GM21529 (cell line): Measurements from ENCODE around the gene CD3E.

Source experiments
- ATAC-seq: cut with Tn5 transposase; IDR thresholded peaks from one replicate; pipeline ENCODE4 v1.9.1; 2021; ENCODE audit not compliant: unreplicated experiment

CD3E gene

DNA sequence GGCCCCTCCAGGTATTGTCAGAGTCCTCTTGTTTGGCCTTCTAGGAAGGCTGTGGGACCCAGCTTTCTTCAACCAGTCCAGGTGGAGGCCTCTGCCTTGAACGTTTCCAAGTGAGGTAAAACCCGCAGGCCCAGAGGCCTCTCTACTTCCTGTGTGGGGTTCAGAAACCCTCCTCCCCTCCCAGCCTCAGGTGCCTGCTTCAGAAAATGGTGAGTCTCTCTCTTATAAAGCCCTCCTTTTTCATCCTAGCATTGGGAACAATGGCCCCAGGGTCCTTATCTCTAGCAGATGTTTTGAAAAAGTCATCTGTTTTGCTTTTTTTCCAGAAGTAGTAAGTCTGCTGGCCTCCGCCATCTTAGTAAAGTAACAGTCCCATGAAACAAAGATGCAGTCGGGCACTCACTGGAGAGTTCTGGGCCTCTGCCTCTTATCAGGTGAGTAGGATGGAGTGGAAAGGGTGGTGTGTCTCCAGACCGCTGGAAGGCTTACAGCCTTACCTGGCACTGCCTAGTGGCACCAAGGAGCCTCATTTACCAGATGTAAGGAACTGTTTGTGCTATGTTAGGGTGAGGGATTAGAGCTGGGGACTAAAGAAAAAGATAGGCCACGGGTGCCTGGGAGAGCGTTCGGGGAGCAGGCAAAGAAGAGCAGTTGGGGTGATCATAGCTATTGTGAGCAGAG, at the start of gene CD3E:
Gene CD3E, plus strand, starts transcription at position 163 of the 681 bp plus-strand sequence. Its CDS starts 223 bp downstream, at position 386.
- no peak for ATAC-seq

DNA sequence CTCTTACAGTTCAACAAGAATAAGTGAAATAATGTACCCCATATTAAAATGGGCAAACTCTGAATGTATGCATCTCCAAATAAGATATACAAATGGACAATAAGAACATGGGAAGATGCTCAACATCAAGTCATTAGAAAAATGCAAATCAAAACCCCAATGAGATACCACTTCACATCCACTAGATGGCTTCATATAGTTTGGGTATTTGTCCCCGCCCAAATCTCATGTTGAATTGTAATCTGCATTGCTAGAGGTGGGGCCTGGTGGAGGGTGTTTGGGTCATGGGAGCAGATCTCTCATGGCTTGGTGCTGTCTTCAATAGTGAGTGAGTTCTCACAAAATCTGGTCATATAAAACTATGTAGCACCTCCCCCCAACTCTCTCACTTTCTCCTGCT, 46.1 kb upstream of the CD3E start:
- ATAC-seq = no peak

GRCh38 chr11:118259138-118259537, 45.4 kb upstream of the CD3E start:
- ATAC-seq = no peak

DNA sequence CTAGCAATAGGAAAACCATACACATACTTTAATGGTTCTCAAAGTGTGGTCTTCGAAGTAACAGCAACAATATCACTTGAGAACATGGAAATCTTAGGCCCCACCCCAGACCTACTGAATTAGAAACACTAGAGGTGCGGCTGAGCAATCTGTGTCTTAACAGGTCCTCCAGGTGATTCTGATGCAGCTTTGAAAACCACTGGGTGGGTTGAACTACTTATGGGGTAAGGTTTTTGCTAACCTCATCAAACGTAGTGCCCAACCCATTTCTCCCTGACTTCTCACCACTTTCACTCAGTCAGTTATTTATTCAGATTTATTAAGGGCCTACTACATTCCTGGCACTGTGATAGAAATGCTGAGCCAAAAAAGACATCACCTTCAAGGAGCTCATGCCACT, 44.2 kb upstream of the CD3E start:
- no peak for ATAC-seq

DNA sequence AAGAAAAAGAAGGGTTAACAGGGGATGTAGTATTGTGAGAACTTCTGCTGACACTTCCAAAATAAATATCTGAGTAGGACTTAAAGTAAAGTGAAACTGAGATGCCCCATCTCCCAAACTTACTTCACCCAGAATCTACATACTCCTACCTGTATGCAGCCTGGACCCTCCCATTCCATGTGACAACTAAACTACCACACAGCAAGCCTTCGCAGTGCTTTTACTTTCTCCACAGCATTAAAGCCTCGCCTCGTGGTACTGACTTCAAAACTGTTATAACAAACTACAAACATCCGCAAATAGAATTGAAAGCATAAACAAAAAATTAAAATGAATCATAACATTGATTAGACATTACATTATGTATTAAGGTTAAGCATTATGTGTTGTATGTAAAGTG, 41.4 kb upstream of the CD3E start:
- no peak for ATAC-seq

DNA sequence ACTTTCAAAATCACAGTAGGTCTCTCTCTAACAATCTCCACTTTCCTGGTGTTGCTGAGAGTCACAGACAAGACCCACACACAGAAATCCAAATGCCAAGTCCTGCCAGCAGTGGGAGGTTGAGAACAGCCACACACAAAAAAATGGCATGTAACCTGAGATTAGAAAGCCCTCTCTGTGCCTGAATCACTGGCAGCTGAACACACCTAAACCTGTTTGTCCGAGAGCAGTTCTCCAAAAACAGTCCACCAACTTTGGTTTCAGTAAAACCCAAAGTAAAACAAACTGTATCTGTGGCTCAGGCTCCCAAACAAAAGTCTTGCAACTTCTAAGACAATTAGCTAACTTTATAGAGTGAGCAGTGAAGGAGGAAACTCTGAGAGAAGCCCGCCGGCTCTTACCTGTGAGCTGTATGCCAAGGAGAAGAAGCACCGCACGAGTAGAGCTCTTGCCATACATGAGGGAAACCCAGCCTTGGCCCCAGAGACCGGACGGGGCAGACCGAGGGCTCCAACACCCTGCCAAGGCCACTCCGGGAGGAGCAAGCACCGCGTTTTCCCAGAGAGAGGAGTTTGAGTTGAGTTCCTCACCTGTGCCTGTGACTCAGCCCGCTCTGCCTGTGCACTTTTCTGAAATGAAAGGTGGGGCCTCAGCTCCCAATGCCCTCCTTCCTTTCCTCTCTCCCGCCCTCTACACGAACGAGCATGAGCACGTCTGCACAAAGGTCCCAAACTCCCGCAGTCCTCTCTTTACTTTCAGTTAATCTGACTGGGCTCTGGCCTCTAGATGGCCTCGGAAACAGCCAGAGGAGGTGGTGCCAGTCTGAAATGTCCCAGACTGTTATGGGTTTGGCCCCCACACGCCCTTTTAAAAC, 40.6 kb upstream of the CD3E start, which contains the start of gene MPZL2:
Gene MPZL2, minus strand, starts transcription at position 603 of the 874 bp plus-strand sequence. Its CDS starts 144 bp downstream, at position 459.
- no peak for ATAC-seq

GRCh38 chr11:118264569-118265465, 39.7 kb upstream of the CD3E start:
- no peak for ATAC-seq

GRCh38 chr11:118265954-118266353, 38.6 kb upstream of the CD3E start:
- ATAC-seq = no peak

GRCh38 chr11:118267486-118267885, 37.0 kb upstream of the CD3E start:
- no peak for ATAC-seq

DNA sequence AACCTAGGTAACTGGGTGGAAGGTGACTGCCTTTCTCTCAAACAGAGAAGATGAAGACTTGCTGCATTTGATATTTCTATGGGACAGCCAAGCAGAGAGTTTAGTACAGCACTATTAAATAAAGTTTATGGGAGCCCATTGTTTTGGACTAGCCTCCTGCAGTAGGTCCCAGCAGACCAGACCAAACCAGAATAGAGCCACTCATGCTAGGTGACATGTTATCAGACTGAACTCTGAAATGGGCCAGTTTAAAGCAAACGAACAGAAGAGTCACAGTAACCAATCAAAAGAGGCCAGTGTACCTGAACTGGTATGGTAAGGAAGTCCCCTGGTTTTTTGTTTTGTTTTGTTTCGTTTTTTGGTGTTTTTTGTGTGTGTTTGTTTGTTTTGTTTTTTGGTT, 32.5 kb upstream of the CD3E start:
- ATAC-seq = no peak

DNA sequence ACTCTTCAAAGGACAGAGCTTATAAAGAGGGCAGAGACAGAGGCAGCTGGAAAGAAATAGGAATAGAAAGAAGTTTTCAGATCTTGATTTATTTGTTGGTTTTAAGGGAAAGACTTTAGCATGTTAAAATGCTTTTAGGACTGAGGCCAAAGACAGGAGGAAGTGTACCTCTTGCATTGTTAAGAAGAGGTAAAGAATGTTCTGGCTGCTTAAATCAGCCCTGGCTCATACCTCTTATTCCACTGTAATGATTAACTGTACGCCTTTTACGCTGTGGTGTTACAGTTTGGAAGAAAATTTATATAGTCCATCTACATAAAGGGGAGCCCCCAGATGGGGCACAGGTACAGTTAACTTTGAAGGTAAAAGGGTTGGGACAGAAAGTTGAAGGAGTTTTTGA, 30.3 kb upstream of the CD3E start:
- no peak for ATAC-seq

DNA sequence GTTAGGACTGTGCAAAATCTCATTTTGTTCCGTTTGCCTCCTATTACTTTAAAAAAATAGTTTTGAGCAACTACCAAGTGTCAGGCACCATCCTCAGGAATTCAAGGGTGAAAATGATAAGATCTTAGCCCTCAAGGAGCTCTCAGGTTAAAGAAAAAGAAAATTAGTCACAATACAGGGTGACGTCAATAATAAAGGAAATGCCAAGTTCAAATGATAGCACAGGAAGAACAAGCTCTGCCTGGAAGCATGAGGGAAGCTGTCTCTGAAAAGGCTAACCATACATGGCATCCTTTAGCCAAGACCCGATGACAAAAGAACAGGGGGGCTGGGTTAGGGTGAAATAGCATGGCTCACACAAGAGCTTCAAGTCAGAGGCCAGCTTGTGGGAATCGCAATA, 29.4 kb upstream of the CD3E start:
- no peak for ATAC-seq

- ATAC-seq = no peak
Observed at GRCh38 chr11:118276422-118276821, 28.1 kb upstream of the CD3E start.

- no peak for ATAC-seq
Observed at GRCh38 chr11:118277312-118277711, 27.2 kb upstream of the CD3E start.

GRCh38 chr11:118281284-118281683, 23.2 kb upstream of the CD3E start:
- no peak for ATAC-seq

- ATAC-seq = no peak
Observed at GRCh38 chr11:118282606-118283005, 21.9 kb upstream of the CD3E start.

GRCh38 chr11:118283037-118283636, 21.4 kb upstream of the CD3E start:
- no peak for ATAC-seq

DNA sequence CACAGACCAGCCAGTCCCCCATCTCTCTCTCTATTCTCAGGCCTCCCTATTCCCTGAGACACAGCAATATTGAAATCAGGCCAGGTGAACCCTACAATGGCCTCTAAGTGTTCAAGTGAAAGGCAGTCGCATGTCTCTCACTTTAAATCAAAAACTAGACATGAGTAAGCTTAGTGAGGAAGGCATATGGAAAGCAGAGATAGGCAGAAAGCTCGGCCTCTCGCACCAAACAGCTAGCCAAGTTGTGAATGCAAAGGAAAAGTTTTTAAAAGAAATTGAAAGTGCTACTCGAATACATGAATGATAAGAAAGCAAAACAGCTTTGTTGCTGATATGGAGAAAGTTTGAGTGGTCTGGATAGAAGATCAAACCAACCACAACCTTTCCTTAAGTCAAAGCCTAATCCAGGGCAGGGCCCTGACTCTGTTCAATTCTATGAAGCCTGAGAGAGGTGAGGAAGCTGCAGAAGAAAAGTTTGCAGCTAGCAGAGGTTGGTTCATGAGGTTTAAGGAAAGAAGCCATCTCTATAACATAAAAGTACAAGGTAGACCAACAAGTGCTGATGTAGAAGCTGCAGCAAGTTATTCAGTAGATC, 20.7 kb upstream of the CD3E start:
- no peak for ATAC-seq

DNA sequence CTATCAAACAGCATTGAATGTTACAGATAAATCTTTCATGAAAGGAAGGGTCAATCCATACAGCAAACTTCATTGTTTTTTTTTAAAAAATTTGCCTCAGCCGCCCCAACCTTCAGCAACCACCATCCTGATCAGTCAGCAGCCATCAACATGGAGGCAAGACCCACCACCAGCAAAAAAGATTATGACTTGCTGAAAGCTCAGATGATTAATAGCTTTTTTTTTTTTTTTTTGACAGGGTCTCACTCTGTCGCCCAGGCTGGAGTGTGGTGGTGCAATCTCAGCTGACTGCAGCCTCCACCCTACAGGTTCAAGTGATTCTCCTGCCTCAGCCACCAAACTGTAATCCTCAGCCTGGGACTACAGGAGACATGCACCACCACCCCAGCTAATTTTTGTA, 18.0 kb upstream of the CD3E start:
- no peak for ATAC-seq

- no peak for ATAC-seq
Observed at GRCh38 chr11:118287006-118287405, 17.5 kb upstream of the CD3E start.
